Motor neuron (in vitro differentiated cells): ENCODE data around the gene HDAC11. TPM values are rescaled to one million over a fixed set of nuclear protein-coding genes. Genes with fewer than 3 reads are reported as not detected.
"Not testable (repeated sequence)": the region's sequence is repeated elsewhere in the genome, so short reads cannot be mapped to it uniquely, and the experiment has no call there.

ENCODE experiments used
- ATAC-seq, 8 experiments: fragments of 200-7000 bp; cut with Tn5 transposase; replicated peaks in 6 of 8; 2 replicates each; pipeline ENCODE4 v1.8.0; 2021; ENCODE audit warnings: mild to moderate bottlenecking in 8 of 8, moderate library complexity in 8 of 8
- H3K27ac ChIP-seq, 2 donors: fragments of 250-450 bp; sonication (Bioruptor Pico); 2 replicates each; pipeline ENCODE4 v1.9.0; 2021; ENCODE audit warnings: antibody characterized with exemption in 2 of 2, mild to moderate bottlenecking in 2 of 2, moderate library complexity in 1 of 2
- H3K4me1 ChIP-seq, 2 donors: fragments of 250-450 bp; sonication (Bioruptor Pico); replicated peaks in 1 of 2; 2 replicates each; pipeline ENCODE4 v1.6.1; 2021; ENCODE audit warnings: antibody characterized with exemption in 2 of 2, mild to moderate bottlenecking in 2 of 2, moderate library complexity in 1 of 2
- H3K4me3 ChIP-seq, 5 donors: fragments of 250-450 bp; sonication (Bioruptor Pico); 2 replicates each; pipeline ENCODE4 v1.9.0; 2021; ENCODE audit warnings: antibody characterized with exemption in 5 of 5, mild to moderate bottlenecking in 5 of 5, moderate library complexity in 4 of 5
- WGBS, 10 experiments: fragments of 450-650 bp; shearing (Covaris generic); methylation state at CpG; one replicate each; pipeline ENCODE4 v1.0.0; 2022; 5-methylcytosine and 5-hydroxymethylcytosine counted together
- in situ Hi-C, 9 experiments: fragments of 400-800 bp; cut with MboI; loops; one replicate each; pipeline ENCODE4 v1.15.0; 2021; ENCODE audit warnings: low sequenced_read_pairs in 9 of 9, low pct_unique_long_range_greater_than_20kb in 2 of 9; ENCODE audit not compliant: unreplicated experiment in 9 of 9
- total RNA-seq, 8 experiments: library from RNA; unstranded; fragments of 300-600 nt; gene quantifications; 2 replicates each; pipeline versions ENCODE4 v1.2.3 to v1.2.4, GENCODE V29; 2022

HDAC11 gene
- total RNA-seq, 8 experiments from 2014 or later = 2.7 to 23.8 (median 11.0) TPM

GRCh38 chr3:13484851-13485590 is 4.9 kb downstream of the HDAC11 start:
- in situ Hi-C loops = loop anchor here in 5 of 9 experiments (25.0 kb wide), 2 partner anchors 152 to 402 kb away; partner anchors contain the start of gene WNT7A (in 4 of the 5)
- peak in 6 of 8 experiments; percentile 29 to 74 (median 48) for ATAC-seq
- H3K4me3 ChIP-seq = no peak overlapping the region
- 80 to 100% (median 97%) methylated on average over 1 to 3 of the region's 7 CpGs; no CpG with 5 or more reads in 6 of the 10 experiments for WGBS, 10 experiments
- peaks cover 0 to 8% of the 10 kb centered on the region in 2 donors for H3K4me1 ChIP-seq
- no peak overlapping the region for H3K27ac ChIP-seq

DNA sequence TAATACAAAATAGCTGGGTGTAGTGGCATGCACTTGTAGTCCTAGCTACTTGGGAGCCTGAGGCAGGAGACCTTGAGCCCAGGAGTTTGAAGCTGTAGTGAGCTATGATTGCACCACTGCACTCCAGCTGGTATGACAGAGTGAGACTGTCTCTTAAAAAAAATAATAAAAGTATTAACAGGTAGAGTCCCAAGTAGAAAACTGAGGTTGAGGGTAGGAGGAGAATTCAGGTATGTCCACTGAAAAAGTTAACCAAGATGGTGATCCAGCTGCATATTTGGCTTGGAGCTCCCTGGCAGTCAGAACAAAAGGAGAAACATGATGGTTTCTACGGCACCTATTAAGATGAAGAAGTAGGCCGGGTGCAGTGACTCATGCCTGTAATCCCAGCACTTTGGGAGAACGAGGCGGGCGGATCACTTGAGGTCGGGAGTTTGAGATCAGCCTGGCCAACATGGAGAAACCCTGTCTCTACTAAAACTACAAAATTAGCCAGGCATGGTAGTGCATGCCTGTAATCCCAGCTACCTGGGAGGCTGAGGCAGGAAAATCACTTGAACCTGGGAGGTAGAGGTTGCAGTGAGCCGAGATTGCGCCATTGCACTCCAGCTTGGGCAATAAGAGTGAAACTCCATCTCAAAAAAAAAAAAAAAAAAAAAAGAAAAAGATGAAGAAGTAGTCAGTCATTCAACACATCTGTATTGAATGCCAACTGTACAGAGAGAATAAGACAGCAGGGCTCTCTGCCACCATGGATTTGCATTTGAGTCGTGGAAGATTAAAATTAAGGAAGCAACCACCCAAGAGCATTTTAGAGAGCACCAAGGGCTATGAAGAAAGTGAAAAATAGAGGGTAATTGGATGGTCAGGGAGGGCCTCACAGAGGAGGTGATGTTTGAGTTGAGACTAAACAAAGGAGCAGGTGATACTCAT is 5.8 kb downstream of the HDAC11 start:
- ATAC-seq = peak in 3 of 8 experiments; percentile 3 to 61 (median 54)
- in situ Hi-C loops = loop anchor here in 5 of 9 experiments (25.0 kb wide), 2 partner anchors 151 to 401 kb away; partner anchors contain the start of gene WNT7A (in 4 of the 5)
- H3K4me3 ChIP-seq, H3K4me1 ChIP-seq, H3K27ac ChIP-seq: not testable (repeated sequence)
- WGBS, 10 experiments = 33 to 100% (median 94%) methylated on average over 1 to 7 of the region's 9 CpGs; no CpG with 5 or more reads in 1 of the 10 experiments

GRCh38 chr3:13487403-13487802 is 7.3 kb downstream of the HDAC11 start:
- 36 to 100% (median 50%) methylated on average over 1 to 3 of the region's 4 CpGs; no CpG with 5 or more reads in 5 of the 10 experiments for WGBS, 10 experiments
- Histone ChIP-seq H3K27ac (no peak overlapping the region), H3K4me3 (no peak overlapping the region), H3K4me1 (peaks cover 0 to 8% of the 10 kb centered on the region in 2 donors)
- in situ Hi-C loops = loop anchor here in 5 of 9 experiments (25.0 kb wide), 2 partner anchors 150 to 400 kb away; partner anchors contain the start of gene WNT7A (in 4 of the 5)
- ATAC-seq = no peak

GRCh38 chr3:13491206-13491974 is 11.3 kb downstream of the HDAC11 start:
- WGBS, 10 experiments = 33 to 90% (median 65%) methylated on average over 1 to 5 of the region's 8 CpGs; no CpG with 5 or more reads in 1 of the 10 experiments
- in situ Hi-C loops = loop anchor here in 7 of 9 experiments (10.0 to 25.0 kb wide), 3 partner anchors 146 to 396 kb away; partner anchors contain the start of gene WNT7A (in 4 of the 7)
- Histone ChIP-seq H3K4me1 (peaks cover under 1% of the 10 kb centered on the region in 2 donors), H3K4me3 (no peak overlapping the region), H3K27ac (no peak overlapping the region)
- ATAC-seq = no peak

DNA sequence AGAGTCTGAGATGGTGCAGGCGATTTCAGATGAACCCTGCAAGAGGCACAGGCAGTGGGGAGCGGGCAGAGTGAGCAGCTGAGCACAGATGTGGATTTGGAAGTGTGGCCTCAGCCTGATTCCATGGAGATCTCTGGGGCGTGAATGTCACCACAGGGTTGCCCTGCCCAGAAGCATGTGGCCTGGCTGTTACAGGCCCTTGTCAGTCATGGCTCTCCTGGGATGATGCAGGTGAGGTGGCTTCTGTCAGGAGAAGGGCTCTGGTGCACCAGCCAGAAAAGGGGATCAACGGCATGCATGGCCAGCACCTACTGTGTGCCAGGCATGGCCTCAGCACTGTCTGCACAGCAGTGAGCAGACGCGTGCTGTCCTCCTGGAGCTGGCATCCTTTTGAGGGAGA is 11.9 kb downstream of the HDAC11 start:
- H3K4me3 ChIP-seq = no peak overlapping the region
- WGBS, 10 experiments = 57 to 100% (median 100%) methylated on average over 1 to 3 of the region's 6 CpGs; no CpG with 5 or more reads in 4 of the 10 experiments
- H3K4me1 ChIP-seq = peaks cover 4 to 5% of the 10 kb centered on the region in 2 donors
- no peak for ATAC-seq
- in situ Hi-C loops = loop anchor here in 7 of 9 experiments (10.0 to 25.0 kb wide), 3 partner anchors 145 to 395 kb away; partner anchors contain the start of gene WNT7A (in 4 of the 7)
- H3K27ac ChIP-seq = no peak overlapping the region

- in situ Hi-C loops = loop anchor here in 7 of 9 experiments (10.0 to 25.0 kb wide), 3 partner anchors 144 to 394 kb away; partner anchors contain the start of gene WNT7A (in 4 of the 7)
- Histone ChIP-seq H3K4me1 (peaks cover 4 to 5% of the 10 kb centered on the region in 2 donors), H3K4me3 (no peak overlapping the region), H3K27ac (no peak overlapping the region)
- whole genome bisulfite sequencing, 10 experiments = 84 to 100% (median 95%) methylated on average over 3 to 9 of the region's 15 CpGs; no CpG with 5 or more reads in 5 of the 10 experiments
- ATAC-seq = no peak
Measured at GRCh38 chr3:13492976-13493866, 13.1 kb downstream of the HDAC11 start.

DNA sequence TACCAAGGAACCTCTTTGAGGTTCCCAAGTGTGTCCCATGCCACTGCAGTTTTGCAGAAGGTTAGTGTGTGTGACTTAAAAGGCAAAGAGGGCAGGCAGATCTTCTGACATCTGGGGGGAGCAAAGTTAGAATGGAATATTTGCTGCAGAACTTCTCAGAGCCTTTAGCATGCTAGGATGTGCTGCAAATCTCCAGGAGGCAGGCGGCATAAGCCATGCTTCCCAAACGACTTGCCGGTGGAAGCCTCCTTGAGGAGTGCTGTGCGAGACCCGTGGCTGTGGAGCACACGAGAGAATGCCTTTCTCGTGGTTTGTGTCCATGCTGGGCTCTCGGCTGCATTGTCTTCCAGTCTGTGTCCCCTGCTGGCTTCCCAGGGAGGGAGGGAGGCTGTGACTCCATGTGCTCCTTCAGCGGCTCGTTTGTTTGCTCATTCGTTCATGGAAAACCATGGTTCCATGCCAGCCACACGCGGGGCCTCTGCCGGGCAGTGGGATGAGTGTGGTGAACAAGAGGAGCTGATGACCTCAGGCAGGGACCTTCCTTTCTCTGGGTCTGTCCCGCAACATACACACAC is 13.8 kb downstream of the HDAC11 start:
- 50 to 95% (median 58%) methylated on average over 1 to 7 of the region's 15 CpGs; no CpG with 5 or more reads in 4 of the 10 experiments for WGBS, 10 experiments
- in situ Hi-C loops = loop anchor here in 7 of 9 experiments (10.0 to 25.0 kb wide), 3 partner anchors 143 to 393 kb away; partner anchors contain the start of gene WNT7A (in 4 of the 7)
- H3K27ac ChIP-seq = no peak overlapping the region

DNA sequence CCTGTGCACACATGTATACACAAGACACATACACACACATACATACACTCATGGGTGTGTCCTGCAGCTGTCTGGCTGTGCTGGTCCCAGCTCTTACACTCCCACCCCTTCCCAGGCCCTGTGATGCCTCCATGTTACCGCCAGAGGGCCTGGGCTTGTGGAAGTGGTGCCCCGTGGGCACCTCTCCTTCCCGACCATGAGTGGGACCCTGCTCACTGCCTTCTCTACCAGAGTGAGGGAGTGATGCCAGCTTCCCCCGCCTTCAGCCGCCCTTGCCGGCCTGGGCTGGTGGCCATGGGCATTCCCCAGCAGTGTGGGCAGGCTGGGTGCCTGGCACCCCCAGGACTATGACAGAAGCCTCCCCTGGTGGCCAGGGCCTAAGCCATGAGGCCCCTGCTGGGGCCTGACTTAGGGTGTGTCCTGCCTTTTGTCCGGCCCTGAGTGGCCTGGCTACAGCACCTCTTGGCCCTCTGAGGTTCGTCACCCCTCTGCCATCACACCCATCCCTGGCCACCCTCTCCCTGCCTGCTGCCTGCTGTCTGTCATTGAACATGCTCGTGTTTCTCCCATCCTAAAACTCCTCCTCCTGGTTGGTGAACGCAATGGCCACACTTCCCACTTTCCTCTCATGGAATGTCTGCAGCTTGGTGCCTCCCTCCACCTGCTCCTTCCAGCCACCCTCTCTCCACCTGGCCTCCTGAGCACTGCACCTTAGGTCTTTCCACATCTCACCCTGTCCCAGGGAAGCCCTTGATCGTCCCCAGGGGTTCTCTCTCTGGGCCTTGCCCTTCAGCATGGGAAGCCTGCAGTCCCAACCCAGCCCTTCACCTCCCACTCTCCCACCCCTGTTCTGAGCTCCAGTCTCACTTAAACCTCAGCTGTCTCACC is 14.6 kb downstream of the HDAC11 start:
- H3K4me3 ChIP-seq = no peak overlapping the region
- WGBS, 10 experiments = 13 to 62% (median 33%) methylated on average over 2 to 3 of the region's 11 CpGs; no CpG with 5 or more reads in 6 of the 10 experiments
- ATAC-seq = peak; percentile 16 to 84 (median 42)
- in situ Hi-C loops = loop anchor here (5.0 to 25.0 kb wide), 4 partner anchors 143 to 393 kb away; partner anchors contain the start of gene WNT7A (in 4 of the 9)
- no peak overlapping the region for H3K27ac ChIP-seq
- peaks cover 4 to 5% of the 10 kb centered on the region in 2 donors for H3K4me1 ChIP-seq

More for the DNA sequence above, 13.8 kb downstream of the HDAC11 start:
- no peak overlapping the region for H3K4me3 ChIP-seq
- ATAC-seq = peak in 2 of 8 experiments; percentile 6 to 19
- H3K4me1 ChIP-seq = peaks cover 4 to 5% of the 10 kb centered on the region in 2 donors

DNA sequence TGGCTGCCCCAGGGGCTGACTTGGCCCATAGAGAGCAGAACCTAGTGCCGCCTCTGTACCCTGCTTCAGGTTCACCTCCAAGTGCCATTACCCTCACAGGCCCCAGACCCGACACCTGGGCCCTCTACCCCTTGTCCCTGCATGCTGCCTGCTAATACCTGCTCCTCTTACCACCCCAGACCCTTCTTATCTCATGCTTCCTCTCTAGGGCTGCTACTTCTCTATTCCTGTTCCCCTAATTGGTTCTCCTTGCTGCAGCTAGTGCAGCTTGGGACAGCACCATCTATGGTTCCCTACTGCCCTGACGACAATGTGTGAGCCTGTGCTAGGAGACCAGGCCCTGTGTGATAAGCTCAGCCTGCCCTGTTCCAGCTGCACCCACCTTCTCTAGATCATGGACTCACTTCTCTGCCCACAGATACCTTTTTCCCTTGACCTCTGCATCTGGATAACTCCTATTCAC is 15.3 kb downstream of the HDAC11 start:
- no peak overlapping the region for H3K27ac ChIP-seq
- in situ Hi-C loops = loop anchor here (5.0 to 25.0 kb wide), 4 partner anchors 142 to 392 kb away; partner anchors contain the start of gene WNT7A (in 4 of the 9)

More for the DNA sequence above, 15.3 kb downstream of the HDAC11 start:
- Histone ChIP-seq H3K4me3 (no peak overlapping the region), H3K4me1 (peaks cover 4 to 5% of the 10 kb centered on the region in 2 donors)
- no peak for ATAC-seq
- WGBS, 10 experiments = 40 to 100% (median 93%) methylated on average over 1 to 3 of the region's 3 CpGs; no CpG with 5 or more reads in 7 of the 10 experiments
